Activated B cell treated with CpG ODN at 0.5 μM for 24 hours (primary cell): ENCODE results near the gene ATF6B. TPM values are rescaled to one million over a fixed set of nuclear protein-coding genes. Genes with fewer than 3 reads are reported as not detected.
"Not testable (repeated sequence)": the region's sequence is repeated elsewhere in the genome, so short reads cannot be mapped to it uniquely, and the experiment has no call there.

Source experiments
- ATAC-seq: fragments of 200-7000 bp; cut with Tn5 transposase; one replicate; pipeline ENCODE4 v1.10.0; 2021; ENCODE audit warnings: low read depth, mild to moderate bottlenecking, moderate library complexity
- CTCF ChIA-PET: fragments of 350-600 bp; sonication (Branson Sonifier 250); formaldehyde crosslinking; loops from one replicate; lab custom pipeline; 2021; ENCODE audit warnings: antibody characterized with exemption; lab: Charles Lee
- POLR2A ChIA-PET: fragments of 350-600 bp; sonication (Branson Sonifier 250); formaldehyde crosslinking; loops from one replicate; lab custom pipeline; 2021; ENCODE audit warnings: antibody characterized with exemption; lab: Charles Lee
- DNase-seq: peaks from one replicate; pipeline ENCODE4 v3.0.0; 2022
- H3K27ac Mint-ChIP-seq: one replicate; pipeline ENCODE4 v1.8.0; 2020; ENCODE audit warnings: mixed read lengths
- H3K27me3 Mint-ChIP-seq: one replicate; pipeline ENCODE4 v1.8.0; 2021; ENCODE audit warnings: mixed read lengths
- H3K36me3 Mint-ChIP-seq: one replicate; pipeline ENCODE4 v1.8.0; 2021; ENCODE audit warnings: low read depth, mixed read lengths
- H3K4me1 Mint-ChIP-seq: one replicate; pipeline ENCODE4 v1.8.0; 2021; ENCODE audit warnings: mixed read lengths
- H3K4me3 Mint-ChIP-seq: one replicate; pipeline ENCODE4 v1.8.0; 2020; ENCODE audit warnings: mild to moderate bottlenecking, mixed read lengths
- H3K9me3 Mint-ChIP-seq: one replicate; pipeline ENCODE4 v1.8.0; 2020; ENCODE audit warnings: mixed read lengths
- CTCF ChIP-seq: fragments of 200-600 bp; IDR thresholded peaks from one replicate; pipeline ENCODE4 v1.8.0; 2022; ENCODE audit warnings: antibody characterized with exemption, mild to moderate bottlenecking
- intact Hi-C: fragments of 100-400 bp; cut with micrococcal nuclease; formaldehyde crosslinking; loops from one replicate; pipeline ENCODE4 v1.15.1; 2024
- total RNA-seq: library from RNA; stranded (reverse); gene quantifications from 2 replicates; pipeline ENCODE4 v1.2.3, GENCODE V29; 2022

Gene ATF6B
- total RNA-seq, 1 donor from 2014 or later = 148 TPM

DNA sequence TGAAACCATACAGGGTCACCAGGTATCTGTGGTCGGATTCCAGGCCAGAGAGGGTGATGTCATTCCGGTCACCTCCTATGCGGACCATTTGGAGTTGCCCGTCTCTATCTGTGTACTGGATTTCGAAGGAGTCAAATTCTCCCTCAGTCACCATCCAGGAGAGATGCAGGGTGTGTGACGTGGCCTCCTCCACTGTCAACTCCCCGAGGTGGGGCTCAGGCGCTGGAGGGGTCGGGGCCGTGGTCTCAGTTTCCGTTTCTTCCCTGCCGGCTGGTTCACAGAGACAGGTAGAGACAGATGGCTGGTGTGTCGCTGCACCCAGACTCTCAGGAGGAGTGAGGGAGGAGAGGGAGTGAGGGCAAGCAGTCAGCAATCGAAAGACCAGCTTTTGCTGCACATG lies 59.2 kb downstream of the ATF6B start:
- no peak for TF ChIP-seq CTCF
- no peaks in the 10 kb centered on the region for H3K4me1 Mint-ChIP-seq
- no peaks in the 10 kb centered on the region for H3K9me3 Mint-ChIP-seq
- H3K27me3 Mint-ChIP-seq = peaks cover 4% of the 10 kb centered on the region
- H3K27ac Mint-ChIP-seq = no peak overlapping the region
- intact Hi-C loops = no loop called here
- ChIA-PET CTCF (no interaction called here), POLR2A (no interaction called here)
- DNase-seq (no peak), ATAC-seq (no peak)
- no peaks in the 10 kb centered on the region for H3K36me3 Mint-ChIP-seq
- no peak overlapping the region for H3K4me3 Mint-ChIP-seq

- H3K4me1 Mint-ChIP-seq, H3K27ac Mint-ChIP-seq, H3K9me3 Mint-ChIP-seq, CTCF ChIA-PET, POLR2A ChIA-PET, H3K27me3 Mint-ChIP-seq, H3K36me3 Mint-ChIP-seq, H3K4me3 Mint-ChIP-seq, intact Hi-C loops, ATAC-seq, DNase-seq: not testable (repeated sequence)
Observed at GRCh38 chr6:32068315-32068714, 59.7 kb downstream of the ATF6B start.

- POLR2A ChIA-PET = not testable (repeated sequence)
Observed at GRCh38 chr6:32067521-32067920, 60.5 kb downstream of the ATF6B start.

More at GRCh38 chr6:32067521-32067920, 60.5 kb downstream of the ATF6B start:
- H3K9me3 Mint-ChIP-seq, H3K27ac Mint-ChIP-seq, H3K4me1 Mint-ChIP-seq, H3K36me3 Mint-ChIP-seq, DNase-seq, intact Hi-C loops, CTCF ChIA-PET, H3K27me3 Mint-ChIP-seq, H3K4me3 Mint-ChIP-seq, ATAC-seq: not testable (repeated sequence)

Other genes with a start within 250 kb of the ATF6B start
- 0.17 TPM in 1 of 2 replicates, not detected in the other for gene SLC44A4, start 249.2 kb downstream of the ATF6B start, total RNA-seq
- gene EHMT2, start 230.5 kb downstream of the ATF6B start, total RNA-seq = 49.9 and 58.4 TPM in 2 replicates
- 4.8 and 5.5 TPM in 2 replicates for gene ZBTB12, start 226.2 kb downstream of the ATF6B start, total RNA-seq
- gene C2, start 200.5 kb downstream of the ATF6B start, total RNA-seq = 0.78 and 0.95 TPM in 2 replicates
- gene CFB, start 182.2 kb downstream of the ATF6B start, total RNA-seq = 0.29 TPM in 1 of 2 replicates, not detected in the other
- gene NELFE, start 169.3 kb downstream of the ATF6B start, total RNA-seq = 57.9 and 63.3 TPM in 2 replicates
- 95.8 and 102 TPM in 2 replicates for gene SKIC2, start 169.1 kb downstream of the ATF6B start, total RNA-seq
- 23.7 and 29.4 TPM in 2 replicates for gene DXO, start 156.1 kb downstream of the ATF6B start, total RNA-seq
- gene C4A, start 146.2 kb downstream of the ATF6B start, total RNA-seq = 4.6 and 6.8 TPM in 2 replicates
- gene C4B, start 113.5 kb downstream of the ATF6B start, total RNA-seq = 5.1 and 5.3 TPM in 2 replicates
- 0.10 TPM in 1 of 2 replicates, not detected in the other for gene CYP21A2, start 89.8 kb downstream of the ATF6B start, total RNA-seq
- gene TNXB, start 18.9 kb downstream of the ATF6B start, total RNA-seq = 5.9 and 12.4 TPM in 2 replicates
- gene FKBPL, start 2.0 kb upstream of the ATF6B start, total RNA-seq = 4.1 and 4.4 TPM in 2 replicates
- not detected in 2 replicates for gene PRRT1, start 23.7 kb upstream of the ATF6B start, total RNA-seq
- 1.8 and 3.0 TPM in 2 replicates for gene PPT2, start 25.9 kb upstream of the ATF6B start, total RNA-seq
- gene EGFL8, start 36.3 kb upstream of the ATF6B start, total RNA-seq = 2.2 and 3.4 TPM in 2 replicates
- 26.4 and 27.0 TPM in 2 replicates for gene AGPAT1, start 47.8 kb upstream of the ATF6B start, total RNA-seq
- 39.7 and 41.8 TPM in 2 replicates for gene RNF5, start 50.2 kb upstream of the ATF6B start, total RNA-seq
- gene AGER, start 56.0 kb upstream of the ATF6B start, total RNA-seq = 23.5 and 30.8 TPM in 2 replicates
- 134 and 153 TPM in 2 replicates for gene PBX2, start 62.0 kb upstream of the ATF6B start, total RNA-seq
- 185 and 199 TPM in 2 replicates for gene GPSM3, start 64.4 kb upstream of the ATF6B start, total RNA-seq
- 3.3 and 4.0 TPM in 2 replicates for gene NOTCH4, start 95.8 kb upstream of the ATF6B start, total RNA-seq
- not detected in 2 replicates for gene TSBP1, start 243.7 kb upstream of the ATF6B start, total RNA-seq